Neural cell (in vitro differentiated cells): Measurements from ENCODE around the gene NEDD9. TPM values are rescaled to one million over a fixed set of nuclear protein-coding genes. Genes with fewer than 3 reads are reported as not detected.

Experiments used
- H2AFZ ChIP-seq: fragments of 200-600, 300-800 bp; sonication (generic), shearing (Covaris generic); 2 replicates; pipeline ENCODE4 v1.6.0; 2014; ENCODE audit warnings: low read depth, mild to moderate bottlenecking, antibody characterized with exemption, low read length, moderate library complexity
- H3F3A ChIP-seq: fragments of 200-600 bp; shearing (Covaris generic); 2 replicates; pipeline ENCODE4 v1.6.1; 2016; ENCODE audit warnings: mild to moderate bottlenecking, moderate library complexity, mixed read lengths, antibody characterized with exemption, low read length; ENCODE audit not compliant: insufficient read depth, poor library complexity, severe bottlenecking
- H3K27ac ChIP-seq: fragments of 200-600, 300-800 bp; sonication (generic), shearing (Covaris generic); 2 replicates; pipeline ENCODE4 v1.5.1; 2014; ENCODE audit warnings: mild to moderate bottlenecking, low read length, moderate library complexity
- H3K27me3 ChIP-seq: fragments of 300-800, 200-600 bp; sonication (generic), shearing (Covaris generic); 2 replicates; pipeline ENCODE4 v1.6.0; 2014; ENCODE audit warnings: mild to moderate bottlenecking, low read depth, low read length, moderate library complexity; ENCODE audit not compliant: insufficient read depth
- H3K36me3 ChIP-seq: fragments of 300-800, 200-600 bp; sonication (generic), shearing (Covaris generic); 2 replicates; pipeline ENCODE4 v1.5.1; 2014; ENCODE audit warnings: mild to moderate bottlenecking, antibody characterized with exemption, low read length, moderate library complexity; ENCODE audit not compliant: insufficient read depth
- H3K4me2 ChIP-seq: fragments of 300-800, 200-600 bp; sonication (generic), shearing (Covaris generic); 2 replicates; pipeline ENCODE4 v1.6.0; 2014; ENCODE audit warnings: mild to moderate bottlenecking, low read length
- H3K4me3 ChIP-seq: fragments of 300-800, 200-600 bp; sonication (generic), shearing (Covaris generic); 2 replicates; pipeline ENCODE4 v1.5.1; 2014; ENCODE audit warnings: mild to moderate bottlenecking, low read length, moderate library complexity
- H3K79me2 ChIP-seq: fragments of 200-600 bp; shearing (Covaris generic); replicated peaks from 2 replicates; pipeline ENCODE4 v1.6.0; 2014; ENCODE audit warnings: mild to moderate bottlenecking, low read length, moderate library complexity; ENCODE audit not compliant: insufficient read depth
- H3K9ac ChIP-seq: fragments of 300-800, 200-600 bp; sonication (generic), shearing (Covaris generic); 2 replicates; pipeline ENCODE4 v1.6.1; 2016; ENCODE audit warnings: mild to moderate bottlenecking, low read length, mixed read lengths
- H3K9me2 ChIP-seq: fragments of 200-600 bp; shearing (Covaris generic); 2 replicates; pipeline ENCODE4 v1.6.1; 2016; ENCODE audit warnings: mild to moderate bottlenecking, low read length, mixed read lengths; ENCODE audit not compliant: insufficient read depth
- H3K9me3 ChIP-seq: fragments of 200-600, 300-800 bp; sonication (generic), shearing (Covaris generic); 2 replicates; pipeline ENCODE4 v1.6.1; 2016; ENCODE audit warnings: mild to moderate bottlenecking, mixed run types, low read length, moderate library complexity, mixed read lengths
- H4K20me1 ChIP-seq: fragments of 200-600 bp; shearing (Covaris generic); 2 replicates; pipeline ENCODE4 v1.6.1; 2016; ENCODE audit warnings: mild to moderate bottlenecking, mixed run types; ENCODE audit not compliant: insufficient read depth
- CTCF ChIP-seq: fragments of 450-650 bp; IDR thresholded peaks from 2 replicates; pipeline ENCODE4 v1.5.1; 2014; ENCODE audit warnings: antibody characterized with exemption, mild to moderate bottlenecking, moderate library complexity; ENCODE audit not compliant: poor library complexity, severe bottlenecking
- EP300 ChIP-seq: fragments of 450-650 bp; conservative IDR thresholded peaks from 2 replicates; pipeline ENCODE4 v1.6.1; 2014; ENCODE audit warnings: antibody characterized with exemption, mild to moderate bottlenecking, moderate library complexity; ENCODE audit not compliant: poor library complexity, severe bottlenecking
- EZH2 ChIP-seq: fragments of 200-600, 300-800 bp; shearing (Covaris generic), sonication (generic); IDR thresholded peaks from 2 replicates; pipeline ENCODE4 v1.6.1; 2014; ENCODE audit warnings: antibody characterized with exemption, low read length, borderline replicate concordance, mild to moderate bottlenecking; ENCODE audit not compliant: insufficient read depth, poor library complexity, severe bottlenecking
- MXI1 ChIP-seq: fragments of 450-650 bp; conservative IDR thresholded peaks from 2 replicates; pipeline ENCODE4 v1.6.1; 2014; ENCODE audit warnings: antibody characterized with exemption, mild to moderate bottlenecking; ENCODE audit not compliant: poor library complexity, severe bottlenecking
- POLR2AphosphoS5 ChIP-seq: IDR thresholded peaks from 2 replicates; pipeline ENCODE4 v1.6.1; 2012
- RAD21 ChIP-seq: fragments of 450-650 bp; conservative IDR thresholded peaks from 2 replicates; pipeline ENCODE4 v1.6.1; 2014; ENCODE audit warnings: antibody characterized with exemption, mild to moderate bottlenecking, moderate library complexity
- REST ChIP-seq: IDR thresholded peaks from 2 replicates; pipeline ENCODE4 v1.6.1; 2012; ENCODE audit warnings: borderline replicate concordance
- SMC3 ChIP-seq: fragments of 450-650 bp; conservative IDR thresholded peaks from 2 replicates; pipeline ENCODE4 v1.6.1; 2014; ENCODE audit warnings: antibody characterized with exemption, mild to moderate bottlenecking, moderate library complexity; ENCODE audit not compliant: poor library complexity
- TAF1 ChIP-seq: IDR thresholded peaks from 2 replicates; pipeline ENCODE4 v1.6.1; 2012; ENCODE audit warnings: low read depth
- polyA plus RNA-seq: library from polyadenylated mRNA; depleted of rRNA; stranded (reverse); fragments of >200 nt; gene quantifications from 2 replicates; pipeline ENCODE4 v1.2.3, GENCODE V29; 2014

The NEDD9 gene
- polyA plus RNA-seq, 1 donor from 2014 or later: 0.11 TPM

- H3K36me3 ChIP-seq: no peaks in the 10 kb centered on the region
These were observed 42.4 kb downstream of the NEDD9 start for GRCh38 chr6:11189865-11190624.

More at GRCh38 chr6:11189865-11190624, 42.4 kb downstream of the NEDD9 start:
- Histone ChIP-seq H3K4me2 (no peak overlapping the region), H3F3A (no peaks in the 10 kb centered on the region), H3K9me3 (no peaks in the 10 kb centered on the region), H3K27ac (no peak overlapping the region), H3K27me3 (no peaks in the 10 kb centered on the region), H2AFZ (no peak overlapping the region), H3K4me3 (no peak overlapping the region), H4K20me1 (no peaks in the 10 kb centered on the region), H3K9ac (no peak overlapping the region), H3K79me2 (no peaks in the 10 kb centered on the region), H3K9me2 (no peaks in the 10 kb centered on the region)
- no peak for TF ChIP-seq RAD21
- TF ChIP-seq SMC3: no peak
- no peak for TF ChIP-seq EP300
- TF ChIP-seq CTCF: no peak
- no peak for TF ChIP-seq TAF1
- TF ChIP-seq MXI1: no peak
- TF ChIP-seq EZH2: no peak
- no peak for TF ChIP-seq POLR2AphosphoS5
- no peak for TF ChIP-seq REST
